Midbrain (tissue), 1 donor: ENCODE results near the gene OPCML.

Experiments
- DNase-seq: peaks from one replicate; lab custom pipeline; 2025; lab: John Stamatoyannopoulos, UW

OPCML gene

DNA sequence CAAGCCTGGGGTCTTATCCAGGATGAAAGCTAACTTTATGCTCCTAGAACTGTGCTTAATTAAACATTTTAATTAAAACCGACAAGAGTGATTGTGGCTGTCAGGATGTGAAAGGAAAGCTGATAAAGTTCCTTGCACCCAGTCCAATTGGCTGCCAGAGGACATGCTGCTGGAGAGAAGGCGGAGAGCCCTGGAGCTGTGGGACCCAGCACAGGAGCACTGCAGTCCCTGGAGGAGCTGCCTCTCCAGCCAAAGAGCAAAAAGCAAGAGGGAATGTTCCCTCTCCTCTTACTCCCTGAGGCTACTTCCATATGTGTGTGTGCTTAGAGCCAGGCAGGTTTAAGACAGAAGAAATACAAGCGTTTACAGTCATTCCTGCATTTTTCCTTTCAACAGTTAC, 118.6 kb downstream of the OPCML start:
- no peak for DNase-seq

DNA sequence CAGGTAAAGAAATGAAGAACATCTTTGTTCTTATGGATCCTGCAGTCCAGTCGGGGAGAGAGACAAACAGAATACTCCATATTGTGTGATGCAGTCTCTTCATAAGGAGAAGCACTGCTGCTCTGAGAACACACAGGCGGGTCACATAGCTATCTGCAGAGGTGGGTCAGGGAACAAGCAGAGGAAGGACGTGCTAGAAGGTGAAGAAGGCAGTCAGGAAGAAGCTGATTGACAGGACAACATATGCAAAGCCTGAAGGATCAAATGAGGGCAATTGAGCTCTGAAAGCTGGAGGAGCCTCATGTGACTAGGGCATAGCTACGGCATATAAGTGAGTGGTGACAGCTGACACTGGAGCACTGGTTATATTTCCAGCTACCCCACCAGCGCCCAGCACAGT, 122.5 kb downstream of the OPCML start:
- no peak for DNase-seq

DNA sequence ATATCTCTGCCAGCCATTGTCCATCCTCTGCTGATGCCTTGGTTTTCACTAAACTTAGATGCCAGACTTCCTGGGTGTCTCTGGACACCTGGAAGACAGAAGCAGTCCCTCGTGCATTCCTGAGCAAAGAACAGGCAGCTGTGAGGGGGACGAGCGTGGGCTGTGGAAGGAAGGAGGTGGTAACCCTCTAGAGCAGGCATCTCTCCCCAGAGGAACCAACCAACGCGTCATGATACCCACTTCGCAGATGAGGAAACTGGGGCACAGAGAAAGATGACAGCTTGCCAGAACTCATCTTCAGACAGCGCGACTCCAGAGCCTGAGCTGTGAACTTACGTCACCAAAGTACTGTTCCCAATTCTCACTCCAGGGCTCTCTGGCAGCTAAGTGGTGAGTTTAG, 123.4 kb downstream of the OPCML start:
- no peak for DNase-seq

DNA sequence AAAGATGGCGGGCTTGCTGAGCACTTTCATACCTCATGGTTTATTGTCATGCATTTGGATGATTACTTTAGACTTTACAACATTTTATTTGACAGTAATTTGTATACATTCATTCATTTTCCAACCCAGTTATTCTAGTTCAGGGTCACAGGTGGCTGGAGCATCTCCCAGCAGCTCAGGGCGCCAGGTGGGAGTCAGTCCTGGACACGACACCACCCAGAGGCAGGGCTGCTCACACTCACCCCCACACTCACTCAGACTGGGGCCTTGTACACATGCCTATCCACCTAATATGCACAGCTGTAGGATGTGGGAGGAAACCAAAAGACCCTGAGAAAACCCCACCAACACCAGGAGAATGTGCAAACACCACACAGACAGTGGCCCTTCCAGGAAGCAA, 123.9 kb downstream of the OPCML start:
- no peak for DNase-seq

DNA sequence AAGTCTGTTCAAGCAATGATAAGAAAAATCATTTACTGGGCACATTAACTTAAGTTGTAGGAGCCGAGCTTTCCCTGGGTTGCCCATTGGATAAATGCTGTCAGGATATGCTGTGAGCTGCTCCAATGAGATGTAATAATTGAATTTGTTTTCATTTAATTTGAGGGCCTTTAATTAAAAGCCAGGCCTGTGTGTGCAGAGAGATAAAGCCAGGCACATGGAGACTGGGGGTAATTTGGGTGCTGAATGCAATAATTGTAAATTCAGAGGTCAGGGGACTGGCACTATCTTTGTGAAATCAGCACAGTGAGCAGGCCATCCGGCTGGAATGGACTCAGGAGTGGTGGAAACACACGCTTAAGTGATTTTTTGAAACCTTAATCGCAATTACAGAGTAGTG, 125.8 kb downstream of the OPCML start:
- no peak for DNase-seq

DNA sequence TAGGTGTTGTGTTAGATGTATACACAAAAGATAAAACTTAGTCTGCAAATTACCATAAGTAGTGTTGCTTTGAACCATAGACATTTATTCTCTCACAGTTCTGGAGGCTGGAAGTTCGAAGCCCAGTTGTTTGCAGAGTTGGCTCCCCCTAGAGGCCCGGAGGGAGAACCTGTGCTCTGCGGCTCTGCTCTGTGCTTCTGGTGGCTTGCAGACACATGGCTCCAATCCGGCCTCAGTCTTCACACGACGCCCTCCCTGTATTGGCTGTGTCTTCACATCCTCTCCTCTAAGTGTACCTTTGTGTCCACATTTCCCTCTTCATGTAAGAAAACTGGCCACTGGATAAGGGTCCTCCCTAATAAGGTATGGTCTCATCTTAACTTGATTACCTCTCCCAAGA, 128.4 kb downstream of the OPCML start:
- no peak for DNase-seq

DNA sequence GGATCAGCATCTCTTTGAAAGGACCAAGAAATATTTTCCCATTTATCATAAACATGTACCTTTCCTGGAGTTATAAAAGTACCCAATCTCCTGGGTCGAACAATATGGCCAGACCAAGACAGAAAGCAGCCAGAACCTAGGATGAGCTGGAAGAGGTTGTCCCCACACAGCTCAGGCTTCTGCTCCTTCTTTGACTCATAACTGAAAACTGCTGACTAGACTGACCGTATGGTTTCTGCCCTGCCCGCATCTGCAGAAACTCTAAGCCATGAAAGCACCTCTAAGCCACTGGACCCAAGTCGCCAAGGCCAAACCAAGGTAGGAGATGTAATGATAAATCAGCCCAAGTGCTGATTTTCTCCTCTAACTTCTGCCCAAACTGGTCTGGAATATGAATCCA, 129.8 kb downstream of the OPCML start:
- DNase-seq: no peak

DNA sequence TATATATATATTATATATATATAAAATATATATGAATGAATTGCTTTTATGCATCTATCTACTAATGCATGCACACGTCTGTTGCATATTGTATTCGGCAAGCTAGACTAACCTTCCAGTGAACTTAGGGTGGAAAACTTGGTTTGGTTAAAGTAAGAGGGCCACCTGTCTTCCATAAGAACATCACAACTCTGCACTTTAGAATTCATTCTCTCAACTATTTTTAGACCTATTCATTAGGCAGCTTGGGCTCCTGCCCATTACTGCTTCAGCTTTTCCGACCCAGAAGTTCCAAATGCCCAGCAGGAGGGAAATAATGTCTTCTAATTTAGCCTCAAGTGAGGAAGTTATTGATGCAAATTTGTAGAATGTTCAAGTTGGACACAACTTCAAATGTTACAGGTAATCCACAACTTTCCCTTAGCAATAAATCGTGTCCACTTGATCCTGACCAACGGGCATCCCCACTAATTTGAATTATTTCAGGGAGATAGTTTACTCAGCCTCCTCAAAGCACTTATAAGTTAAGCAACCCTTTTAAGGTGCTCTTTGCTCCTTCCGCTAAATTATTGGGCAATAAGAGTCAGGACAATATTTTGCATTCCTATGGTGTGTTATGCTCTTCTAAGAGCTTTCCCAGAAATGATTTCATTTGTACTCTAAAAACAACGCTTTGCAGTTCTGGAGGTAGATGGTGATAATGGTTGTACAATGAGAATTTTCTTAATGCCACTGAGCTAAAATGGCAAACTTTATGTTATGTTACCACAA, 132.3 kb downstream of the OPCML start:
- peak; percentile 18 for DNase-seq

DNA sequence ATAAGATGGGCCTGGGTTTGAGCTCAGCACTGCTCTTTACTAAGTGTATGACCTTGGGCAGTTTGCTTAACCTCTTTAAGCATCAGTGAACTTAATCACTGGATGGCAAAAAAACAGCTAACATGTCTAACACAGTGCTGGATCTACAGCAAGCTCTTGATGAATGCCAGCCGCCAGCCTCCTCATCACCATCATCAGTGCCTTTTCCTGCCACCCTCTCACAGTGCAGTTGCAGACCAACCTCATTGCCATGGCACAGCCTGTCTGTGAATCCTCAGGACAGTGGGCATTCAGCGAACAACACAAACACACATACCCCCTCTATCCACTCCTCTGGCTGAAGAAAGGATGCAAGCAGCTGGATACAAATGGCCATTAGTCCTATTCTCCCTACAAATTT, 133.0 kb downstream of the OPCML start:
- no peak for DNase-seq

DNA sequence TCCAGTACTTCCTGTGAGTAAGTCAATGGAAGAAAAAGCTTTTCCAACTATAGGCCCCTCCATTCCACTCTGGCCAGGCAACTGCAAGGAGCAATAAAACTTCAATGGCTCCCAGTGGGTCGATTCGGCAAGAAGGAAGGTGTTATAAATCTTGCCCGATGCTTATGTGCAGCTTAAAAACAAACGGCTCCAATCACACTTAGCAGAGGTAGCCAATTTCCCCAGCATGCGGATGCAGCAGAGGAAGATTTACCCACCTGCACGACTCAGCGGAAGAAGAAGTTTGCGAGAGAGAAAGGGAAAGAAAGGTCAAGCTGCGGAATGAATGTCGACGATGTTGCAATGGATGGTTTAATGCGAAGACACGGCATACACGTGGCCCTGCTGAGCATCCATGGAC, 141.5 kb downstream of the OPCML start:
- no peak for DNase-seq

DNA sequence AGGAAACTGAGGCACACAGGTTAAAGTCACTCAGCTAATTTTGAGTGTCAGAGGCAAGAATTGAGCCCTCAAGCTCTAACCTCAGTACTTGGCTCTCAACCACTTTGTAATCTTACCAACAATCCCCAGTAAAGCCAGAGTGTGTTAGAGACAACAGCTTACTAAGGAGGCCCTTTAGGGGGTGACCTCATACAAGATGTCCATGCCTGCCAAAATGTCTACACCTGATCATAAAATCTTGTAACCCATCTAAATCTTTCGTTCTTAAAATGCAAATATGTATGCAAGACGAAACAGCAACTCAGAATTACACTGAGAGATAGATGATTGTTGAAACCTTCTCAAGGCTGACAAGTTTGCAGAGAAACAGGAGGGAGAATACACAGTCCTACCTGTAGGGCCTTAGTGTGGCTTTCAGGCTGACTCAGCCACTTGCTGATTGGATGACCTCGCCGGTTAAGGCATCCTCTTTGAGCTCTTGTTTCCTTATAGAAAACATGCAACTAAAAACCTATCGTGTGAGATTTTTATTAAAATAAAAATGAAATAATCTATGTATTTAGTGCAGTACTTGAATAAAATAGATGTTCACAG, 143.2 kb downstream of the OPCML start:
- DNase-seq: no peak

DNA sequence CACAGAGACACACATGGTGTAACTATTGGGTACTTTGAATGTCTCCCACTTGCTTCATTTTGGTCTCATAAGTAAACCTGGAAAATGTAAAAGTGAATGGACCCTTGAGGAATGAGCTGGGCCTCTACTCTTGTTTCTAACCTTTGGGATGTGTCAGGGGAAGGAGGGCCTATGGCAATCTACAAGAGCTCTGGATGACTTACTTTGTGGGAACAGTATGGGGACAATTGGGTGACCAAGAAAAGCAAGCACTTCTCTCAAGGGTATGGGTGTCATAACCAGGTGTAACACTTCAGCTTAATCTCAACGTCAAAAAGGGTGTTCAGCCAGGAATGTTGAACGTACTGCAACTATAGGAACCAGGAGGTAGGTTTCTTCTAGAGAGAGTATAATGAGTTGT, 144.0 kb downstream of the OPCML start:
- DNase-seq: no peak

DNA sequence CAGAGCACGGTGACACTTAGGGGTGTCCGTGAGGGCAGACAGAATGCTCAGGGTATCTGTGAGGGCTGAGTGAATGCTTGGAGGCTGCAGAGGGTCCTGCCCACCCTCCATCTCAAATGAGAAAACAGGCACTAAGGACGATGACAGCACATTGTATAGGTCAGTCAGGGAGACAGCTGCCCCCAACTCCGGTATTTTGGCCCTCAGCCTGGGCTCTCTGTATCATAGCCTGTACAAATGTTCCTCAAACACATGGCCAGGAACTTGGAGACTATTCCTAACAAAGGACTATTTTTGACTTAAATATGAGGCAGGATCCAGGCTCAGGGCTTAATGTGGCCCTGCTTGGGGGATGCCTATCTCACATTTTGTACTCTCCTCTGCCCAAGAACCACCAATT, 145.4 kb downstream of the OPCML start:
- no peak for DNase-seq

DNA sequence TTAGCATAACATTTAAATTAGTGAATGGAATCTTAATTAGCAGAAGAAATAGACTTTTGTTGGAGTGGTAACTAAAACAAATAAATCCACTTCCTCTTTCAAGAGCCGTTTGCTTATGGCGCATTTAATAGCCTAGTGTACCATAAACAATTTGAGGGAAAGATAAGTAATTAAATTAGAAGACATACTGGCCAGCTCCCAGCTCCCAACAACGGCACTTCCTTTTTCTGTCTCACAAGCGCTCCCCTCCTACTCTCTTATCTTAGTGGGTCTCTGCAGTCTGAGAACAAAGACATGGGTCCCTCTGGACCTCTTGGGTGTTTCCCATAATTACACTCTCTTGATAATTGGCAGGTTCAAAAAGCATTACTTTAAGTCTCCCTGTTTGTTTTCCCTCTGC, 146.0 kb downstream of the OPCML start:
- no peak for DNase-seq

DNA sequence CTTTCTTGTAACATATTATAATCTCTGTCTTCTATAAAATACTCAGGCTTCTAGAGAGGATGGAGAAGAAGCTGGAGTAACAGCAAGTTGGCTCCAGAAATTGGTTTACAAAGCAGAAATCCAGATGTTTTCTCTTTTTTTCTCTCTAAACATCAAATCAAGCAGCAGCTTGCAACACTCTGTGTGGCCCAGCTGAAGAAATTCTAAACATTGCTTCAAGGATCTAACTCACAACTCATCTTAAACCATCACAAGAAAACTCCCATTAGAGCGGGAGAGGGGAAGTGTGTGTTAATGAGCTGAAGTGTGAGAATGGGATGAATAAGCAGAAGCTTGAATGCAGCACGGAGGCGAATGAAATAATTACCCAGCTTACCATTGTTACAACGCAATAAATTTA, 146.5 kb downstream of the OPCML start:
- DNase-seq: no peak

DNA sequence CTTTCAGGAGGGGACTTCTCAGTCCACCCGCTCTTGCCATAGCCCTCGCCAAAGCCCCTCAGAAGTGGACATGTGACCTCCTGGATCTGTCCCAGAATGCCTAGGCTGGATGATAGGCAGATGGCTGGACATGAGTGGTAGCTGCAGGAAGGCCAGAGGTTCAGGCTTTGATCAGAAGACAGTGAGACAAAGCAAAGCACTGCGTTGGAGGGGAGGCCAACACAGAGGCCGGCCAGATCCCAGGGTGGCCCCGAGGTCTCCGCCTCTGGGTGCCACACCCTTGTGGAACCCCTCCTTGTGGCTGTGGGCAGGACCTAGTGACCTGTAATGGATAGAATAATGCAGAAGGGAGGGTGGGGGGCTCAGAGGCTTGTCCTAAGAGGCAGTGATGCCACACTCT, 147.6 kb downstream of the OPCML start:
- no peak for DNase-seq

DNA sequence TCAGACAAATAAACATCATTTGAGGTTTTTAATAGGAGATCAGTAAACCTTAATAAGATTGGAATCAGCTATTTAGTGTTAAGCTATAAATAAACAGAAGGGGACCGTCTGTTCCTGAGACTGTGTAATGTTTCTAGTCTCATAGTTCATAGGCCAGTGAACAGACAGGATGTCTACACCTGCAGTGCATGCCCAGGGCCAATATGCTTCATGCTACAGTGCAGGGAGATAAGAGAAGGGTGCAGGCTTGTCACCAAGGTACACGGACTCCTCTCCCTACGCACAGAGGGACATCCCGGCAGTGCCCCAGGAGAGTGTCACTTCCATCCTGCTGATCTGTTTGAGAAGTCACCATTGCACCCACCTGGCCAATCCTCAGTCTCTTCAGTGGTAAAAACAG, 148.6 kb downstream of the OPCML start:
- DNase-seq: no peak

DNA sequence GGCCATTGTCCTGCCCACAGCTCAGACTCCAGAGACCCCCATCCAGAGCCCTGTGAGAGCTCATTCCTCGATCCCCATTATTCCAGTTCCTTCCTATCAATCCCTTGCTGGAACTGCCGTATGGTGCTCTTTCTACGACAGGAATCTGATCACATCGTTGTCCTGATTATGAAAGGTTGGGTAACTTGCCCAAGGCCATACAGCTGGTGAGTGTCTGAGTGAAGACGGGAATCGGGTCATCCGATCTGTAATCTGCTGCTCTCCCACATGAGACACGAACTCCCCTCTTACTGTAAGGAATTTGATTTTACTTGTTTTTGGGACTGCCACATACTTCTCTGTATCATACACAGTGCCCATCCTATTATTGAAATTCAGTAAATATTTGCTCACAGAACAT, 149.1 kb downstream of the OPCML start:
- DNase-seq: no peak

DNA sequence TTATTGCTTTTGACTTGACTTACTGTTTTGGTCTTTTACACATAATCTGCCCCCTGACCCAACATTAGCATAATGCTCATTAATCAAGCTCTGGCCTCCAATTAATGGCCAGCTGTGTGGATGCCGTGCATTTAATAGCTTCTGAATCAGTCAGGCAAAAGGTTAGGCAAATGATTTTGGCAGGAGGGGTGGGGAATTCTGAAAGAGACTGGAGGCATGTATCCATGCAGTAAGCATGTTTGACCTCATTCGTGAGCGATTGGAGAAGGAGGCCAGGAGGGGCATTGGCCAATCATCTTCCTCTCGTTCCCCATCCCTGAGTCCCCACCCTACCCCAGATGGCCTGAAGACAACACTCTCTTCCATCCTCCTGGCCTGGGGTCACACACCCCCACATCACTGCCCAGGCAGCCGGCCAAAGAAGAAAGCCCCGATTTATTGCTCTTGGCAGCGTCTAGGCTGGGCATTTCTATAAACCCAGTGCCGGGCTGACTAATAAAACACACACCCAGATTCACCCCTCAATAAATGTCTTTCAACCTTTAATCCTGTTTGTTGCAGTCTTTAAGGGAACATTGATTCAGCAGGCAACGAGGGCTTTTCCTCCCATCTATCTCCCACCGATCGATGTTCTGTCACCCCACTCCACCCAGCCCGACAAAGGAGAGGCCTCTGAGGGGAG, 150.0 kb downstream of the OPCML start:
- DNase-seq: no peak

DNA sequence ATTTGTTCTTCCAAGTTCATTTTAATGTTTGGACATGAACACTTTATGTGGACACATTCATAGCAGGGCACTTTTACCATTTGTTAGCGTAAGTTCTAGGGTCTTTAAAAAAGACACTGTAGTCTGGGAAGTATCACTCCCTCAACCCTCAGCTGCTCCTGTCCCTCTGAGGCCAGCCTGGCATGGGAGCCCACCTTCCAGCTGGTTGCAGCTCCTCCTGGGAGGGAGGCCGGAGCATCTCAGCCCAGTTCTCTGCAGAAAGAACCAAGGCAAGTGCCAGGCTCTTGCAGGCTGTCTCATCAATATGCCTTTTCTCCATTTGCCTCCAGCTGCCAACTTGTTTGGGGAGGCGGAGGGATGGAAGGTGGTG, 150.6 kb downstream of the OPCML start:
- DNase-seq: no peak

DNA sequence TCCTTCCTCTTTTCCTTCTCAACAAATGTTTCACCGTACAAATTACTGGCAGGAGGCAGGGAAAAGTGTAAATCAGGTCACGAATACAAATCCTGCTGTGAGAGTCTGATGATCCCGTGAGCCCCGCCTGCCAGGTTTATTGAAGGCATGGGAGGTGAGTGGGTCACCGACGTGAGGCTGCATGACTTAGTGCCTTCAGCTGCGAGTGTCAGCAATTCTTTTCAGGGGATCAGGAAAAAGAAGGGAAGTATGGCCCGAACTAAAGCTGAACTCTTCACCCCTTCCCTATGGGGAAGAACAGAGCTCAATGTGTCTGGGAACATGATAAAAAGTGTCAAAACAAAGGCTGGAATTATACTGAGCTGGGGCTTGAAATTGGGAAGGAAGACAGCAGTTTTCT, 166.2 kb downstream of the OPCML start:
- no peak for DNase-seq

DNA sequence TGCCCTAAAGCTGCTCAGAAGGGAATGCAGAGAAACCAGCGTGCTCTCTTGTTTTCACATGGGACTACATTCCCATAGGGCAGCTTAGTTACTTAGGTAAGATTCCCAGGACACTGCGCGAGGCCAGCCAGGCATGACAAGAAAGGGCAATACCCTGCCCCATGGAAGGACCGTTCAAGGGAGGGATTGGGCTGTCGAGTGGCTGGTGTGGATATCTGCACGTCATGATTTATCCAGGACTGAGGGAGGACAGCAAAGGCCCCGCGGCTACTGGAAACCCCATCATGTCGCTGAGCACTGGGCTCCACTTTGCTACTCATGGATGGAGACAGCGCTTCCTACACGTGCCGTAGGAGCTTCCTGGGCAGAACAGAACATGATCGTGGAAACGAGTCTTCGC, 169.4 kb downstream of the OPCML start:
- DNase-seq: no peak

DNA sequence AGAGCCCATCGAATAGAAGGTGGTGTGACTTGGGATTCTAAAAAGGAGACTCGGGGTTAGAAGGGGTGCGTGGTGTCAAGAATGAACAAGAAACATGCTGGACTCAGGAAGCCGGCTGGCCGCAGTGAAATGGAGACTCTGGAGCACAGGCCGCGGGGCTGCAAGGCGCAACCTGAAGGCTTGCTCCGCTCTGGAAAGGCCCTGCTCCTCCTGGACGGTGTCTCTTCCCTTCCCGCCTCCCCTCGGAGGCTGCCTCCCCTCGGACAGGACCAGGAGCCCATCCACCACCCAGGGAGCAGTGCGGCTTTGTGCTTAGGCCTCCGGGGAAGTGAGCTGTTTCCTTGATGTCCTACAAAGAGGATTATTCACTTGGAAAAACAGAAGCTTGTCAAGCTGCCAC, 170.1 kb downstream of the OPCML start:
- DNase-seq: no peak

DNA sequence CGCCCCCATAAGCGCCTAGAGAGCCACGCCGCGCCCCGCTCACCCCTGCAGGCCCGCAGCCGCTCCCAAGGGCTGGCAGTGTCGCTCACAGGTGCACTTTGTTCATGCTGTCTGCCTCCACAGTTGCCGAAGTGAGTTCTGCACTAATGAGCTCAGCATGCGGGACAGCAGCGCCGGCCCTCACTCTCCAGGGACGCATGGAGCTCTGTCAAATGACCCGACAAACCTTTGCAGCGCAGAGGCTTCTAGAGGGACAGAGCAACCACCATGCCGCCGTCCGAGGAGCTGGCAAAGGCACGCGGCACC, 170.7 kb downstream of the OPCML start:
- no peak for DNase-seq
